ENCODE data around the gene ALPL.

DNA sequence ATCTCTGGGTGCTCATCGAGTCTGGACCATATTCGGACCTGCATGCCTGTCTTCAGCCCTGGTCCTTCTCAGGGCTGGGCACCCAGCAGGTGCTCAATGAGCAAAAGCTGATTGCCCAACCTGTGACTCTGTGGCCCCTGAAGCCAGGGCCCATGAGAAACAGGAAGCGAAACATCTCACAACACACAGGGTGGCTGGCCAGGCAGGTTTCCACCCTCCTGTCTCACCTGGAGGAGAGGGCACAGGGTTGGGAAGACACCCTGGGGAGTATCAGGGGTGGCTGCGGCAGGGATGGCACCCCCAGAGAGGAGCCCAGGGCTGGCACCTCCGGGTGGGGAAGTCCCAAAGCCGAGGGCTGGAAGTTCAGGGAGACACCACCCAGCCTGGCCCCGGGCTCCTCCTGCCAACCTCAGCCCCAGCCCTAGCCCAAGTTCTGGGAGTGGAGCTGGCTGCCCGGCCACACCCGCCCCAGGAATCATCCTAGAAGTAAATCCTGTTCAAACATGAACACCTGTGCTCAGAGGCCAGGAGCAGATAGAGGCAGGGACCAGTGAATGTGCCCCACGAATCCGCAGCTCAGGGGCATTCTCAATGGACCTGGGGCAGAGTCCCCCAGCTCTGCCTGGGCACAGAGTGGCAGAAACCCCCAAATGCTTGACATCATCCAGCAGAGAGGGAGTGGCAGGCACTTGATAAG lies 105.3 kb downstream of the ALPL start:
- TF ChIP-seq, protein P1, sequence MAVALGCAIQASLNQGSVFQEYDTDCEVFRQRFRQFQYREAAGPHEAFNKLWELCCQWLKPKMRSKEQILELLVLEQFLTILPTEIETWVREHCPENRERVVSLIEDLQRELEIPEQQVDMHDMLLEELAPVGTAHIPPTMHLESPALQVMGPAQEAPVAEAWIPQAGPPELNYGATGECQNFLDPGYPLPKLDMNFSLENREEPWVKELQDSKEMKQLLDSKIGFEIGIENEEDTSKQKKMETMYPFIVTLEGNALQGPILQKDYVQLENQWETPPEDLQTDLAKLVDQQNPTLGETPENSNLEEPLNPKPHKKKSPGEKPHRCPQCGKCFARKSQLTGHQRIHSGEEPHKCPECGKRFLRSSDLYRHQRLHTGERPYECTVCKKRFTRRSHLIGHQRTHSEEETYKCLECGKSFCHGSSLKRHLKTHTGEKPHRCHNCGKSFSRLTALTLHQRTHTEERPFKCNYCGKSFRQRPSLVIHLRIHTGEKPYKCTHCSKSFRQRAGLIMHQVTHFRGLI (CRISPR knock-in tag; IDR thresholded peaks at IDR 0.05), result no peak
- TF ChIP-seq, protein P2, sequence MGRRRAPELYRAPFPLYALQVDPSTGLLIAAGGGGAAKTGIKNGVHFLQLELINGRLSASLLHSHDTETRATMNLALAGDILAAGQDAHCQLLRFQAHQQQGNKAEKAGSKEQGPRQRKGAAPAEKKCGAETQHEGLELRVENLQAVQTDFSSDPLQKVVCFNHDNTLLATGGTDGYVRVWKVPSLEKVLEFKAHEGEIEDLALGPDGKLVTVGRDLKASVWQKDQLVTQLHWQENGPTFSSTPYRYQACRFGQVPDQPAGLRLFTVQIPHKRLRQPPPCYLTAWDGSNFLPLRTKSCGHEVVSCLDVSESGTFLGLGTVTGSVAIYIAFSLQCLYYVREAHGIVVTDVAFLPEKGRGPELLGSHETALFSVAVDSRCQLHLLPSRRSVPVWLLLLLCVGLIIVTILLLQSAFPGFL (CRISPR knock-in tag; IDR thresholded peaks at IDR 0.05), result no peak
- TF ChIP-seq CTCF (IDR thresholded peaks at IDR 0.05 in 2 of 3, conservative IDR thresholded peaks at IDR 0.05 in 1 of 3; ENCODE audit: insufficient read depth in 2 of 3, low read depth in 1 of 3, low read length in 3 of 3) (no peak), RUNX1 (IDR thresholded peaks at IDR 0.05; ENCODE audit: low read depth) (no peak), PHB2 (IDR thresholded peaks at IDR 0.05; ENCODE audit: low read depth) (no peak), POLR2A (conservative IDR thresholded peaks at IDR 0.05) (no peak), MYC (IDR thresholded peaks at IDR 0.05; ENCODE audit: low read depth, low read length) (no peak), MYC (CRISPR knock-in tag; IDR thresholded peaks at IDR 0.05; ENCODE audit: borderline replicate concordance, low read depth) (no peak), PHTF2 (CRISPR knock-in tag; IDR thresholded peaks at IDR 0.05) (no peak), EZH2 (IDR thresholded peaks at IDR 0.05; ENCODE audit: borderline replicate concordance, low read depth, low read length) (no peak), REST (IDR thresholded peaks at IDR 0.05; ENCODE audit: borderline replicate concordance) (no peak), REST (CRISPR knock-in tag; IDR thresholded peaks at IDR 0.05; ENCODE audit: low read depth) (no peak), TAF1 (IDR thresholded peaks at IDR 0.05; ENCODE audit: control insufficient read depth, extremely low read depth, insufficient read depth, low read length, severe bottlenecking) (no peak), EP300 (IDR thresholded peaks at IDR 0.05; ENCODE audit: low read length) (no peak), NFYB (IDR thresholded peaks at IDR 0.05; ENCODE audit: extremely low read depth, insufficient read length) (no peak), CBFB (CRISPR knock-in tag; IDR thresholded peaks at IDR 0.05) (no peak)
